Spleen (tissue), 11 donors: ENCODE data around the gene KCTD20. TPM values are rescaled to one million over a fixed set of nuclear protein-coding genes. Genes with fewer than 3 reads are reported as not detected.

Experiments used
- DNase-seq: peaks from one replicate; pipeline ENCODE4 v3.0.0-alpha.2; 2020
- H3K27ac ChIP-seq, 8 donors: fragments of 200-600 bp; sonication (generic) in 7 of 8; 1 replicate in 4 of 8; 2 replicates in 4 of 8; pipeline versions ENCODE4 v1.5.0 to v1.8.0; 2016 to 2021; ENCODE audit warnings: inconsistent platforms in 4 of 8, mild to moderate bottlenecking in 4 of 8, moderate library complexity in 1 of 8
- H3K27me3 ChIP-seq, 7 donors: fragments of 200-600 bp; sonication (generic) in 6 of 7; replicated peaks in 1 of 7; 1 replicate in 4 of 7; 2 replicates in 3 of 7; pipeline versions ENCODE4 v1.5.0 to v1.8.0; 2016 to 2021; ENCODE audit warnings: inconsistent platforms in 3 of 7, mild to moderate bottlenecking in 1 of 7
- H3K36me3 ChIP-seq, 6 donors: fragments of 200-600 bp; sonication (generic) in 5 of 6; 1 replicate in 4 of 6; 2 replicates in 2 of 6; pipeline versions ENCODE4 v1.5.0 to v1.8.0; 2016 to 2021; ENCODE audit warnings: inconsistent platforms in 2 of 6
- H3K4me1 ChIP-seq, 6 donors: fragments of 200-600 bp; sonication (generic) in 5 of 6; 1 replicate in 3 of 6; 2 replicates in 3 of 6; pipeline versions ENCODE4 v1.5.0 to v1.8.0; 2016 to 2021; ENCODE audit warnings: inconsistent platforms in 3 of 6
- H3K4me3 ChIP-seq, 8 donors: fragments of 200-600 bp; sonication (generic) in 7 of 8; 1 replicate in 4 of 8; 2 replicates in 4 of 8; pipeline versions ENCODE4 v1.5.0 to v1.8.0; 2016 to 2021; ENCODE audit warnings: inconsistent platforms in 4 of 8, mild to moderate bottlenecking in 4 of 8, moderate library complexity in 2 of 8
- H3K9me3 ChIP-seq, 8 donors: fragments of 200-600 bp; sonication (generic) in 7 of 8; 1 replicate in 4 of 8; 2 replicates in 4 of 8; pipeline versions ENCODE4 v1.5.0 to v1.8.0; 2016 to 2021; ENCODE audit warnings: inconsistent platforms in 4 of 8
- CTCF ChIP-seq, 11 experiments: fragments of 200-600 bp in 7 of 11; fragments of 450-650 bp in 4 of 11; sonication (generic) in 4 of 11; IDR thresholded peaks in 8 of 11; conservative IDR thresholded peaks in 3 of 11; 1 replicate in 7 of 11; 2 replicates in 4 of 11; pipeline versions ENCODE4 v1.4.0 to v1.8.0; 2016 to 2021; ENCODE audit warnings: antibody characterized with exemption in 11 of 11, inconsistent platforms in 4 of 11, mild to moderate bottlenecking in 1 of 11
- POLR2A ChIP-seq, 3 donors: fragments of 450-650 bp; IDR thresholded peaks; one replicate each; pipeline ENCODE4 v1.5.1; 2017; ENCODE audit warnings: antibody characterized with exemption in 3 of 3, mild to moderate bottlenecking in 1 of 3
- POLR2AphosphoS5 ChIP-seq, 3 donors: sonication (generic); formaldehyde crosslinking; IDR thresholded peaks; one replicate each; pipeline ENCODE4 v1.5.1; 2017; ENCODE audit warnings: antibody characterized with exemption in 3 of 3
- WGBS, 5 donors: extraction: QIAGEN DNeasy Blood & Tissue Kit in 3 of 5; methylation state at CpG; one replicate each; pipeline versions ENCODE4 v1.1.5 to v1.1.7; 2013 to 2018; 5-methylcytosine and 5-hydroxymethylcytosine counted together
- intact Hi-C: fragments of 100-400 bp; cut with DNase I; formaldehyde crosslinking; loops from one replicate; pipeline ENCODE4 v1.15.0; 2023; ENCODE audit warnings: low total_unique reads
- polyA plus RNA-seq, 3 donors: library from polyadenylated mRNA; stranded (reverse); fragments of 200-250 nt; gene quantifications; one replicate each; pipeline ENCODE4 v1.2.1, GENCODE V29; 2013
- total RNA-seq, 7 donors: library from RNA; depleted of rRNA in 3 of 7; stranded (reverse); fragments of >200 nt in 3 of 7; fragmentation: NEBNext Ultra II Directional in 4 of 7; extraction: Animal tissue kit (Norgen Biotek cat#: 25700) in 4 of 7; gene quantifications; one replicate each; pipeline versions ENCODE4 v1.1.0 to v1.2.1, GENCODE V29; 2016 to 2021
- donor health status: healthy with polysubstance abuse.
- donor health status: DM: no; HTN: no; CAD: no; lungs with moderate emphysema.
- donor health status: DM: no; HTN: no; CAD: no.
- donor health status: Bipolar disorder and iron deficiency.
- donor health status: healthy.
- donor health status: DM: no; HTN: no; CAD: no.
- donor health status: DM: yes; HTN: yes; CAD: no.

KCTD20 gene
- total and polyA plus RNA-seq, 10 donors, result 12.8 to 65.9 (median 51.4) TPM

- Histone ChIP-seq H3K4me3 (no peak overlapping the region), H3K9me3 (no peaks in the 10 kb centered on the region), H3K4me1 (peaks cover 4 to 77% (median 26%) of the 10 kb centered on the region in 6 donors), H3K27ac (no peak overlapping the region), H3K36me3 (peaks cover 0 to 22% (median 0%) of the 10 kb centered on the region in 6 donors), H3K27me3 (no peaks in the 10 kb centered on the region)
- DNase-seq, result no peak
- TF ChIP-seq POLR2AphosphoS5 (IDR thresholded peaks at IDR 0.05) (no peak), CTCF (IDR thresholded peaks at IDR 0.05 in 8 of 11, conservative IDR thresholded peaks at IDR 0.05 in 3 of 11) (no peak), POLR2A (IDR thresholded peaks at IDR 0.05) (no peak)
- intact Hi-C loops, result no loop called here
Measured at GRCh38 chr6:36459501-36459900, 16.7 kb downstream of the KCTD20 start.

GRCh38 chr6:36460916-36461315 is 18.1 kb downstream of the KCTD20 start:
- no peaks in the 10 kb centered on the region for H3K9me3 ChIP-seq
- no peak for DNase-seq
- TF ChIP-seq POLR2AphosphoS5 (IDR thresholded peaks at IDR 0.05) (no peak), POLR2A (IDR thresholded peaks at IDR 0.05) (no peak), CTCF (IDR thresholded peaks at IDR 0.05 in 8 of 11, conservative IDR thresholded peaks at IDR 0.05 in 3 of 11) (no peak)
- no peak overlapping the region for H3K4me3 ChIP-seq
- peaks cover 0 to 13% (median 0%) of the 10 kb centered on the region in 6 donors for H3K36me3 ChIP-seq
- no peaks in the 10 kb centered on the region for H3K27me3 ChIP-seq
- no peak overlapping the region for H3K27ac ChIP-seq
- peaks cover 4 to 68% (median 26%) of the 10 kb centered on the region in 6 donors for H3K4me1 ChIP-seq
- intact Hi-C loops, result no loop called here

- Histone ChIP-seq H3K36me3 (peaks cover 0 to 11% (median 0%) of the 10 kb centered on the region in 6 donors), H3K4me3 (no peak overlapping the region), H3K27me3 (no peaks in the 10 kb centered on the region), H3K27ac (no peak overlapping the region), H3K9me3 (no peaks in the 10 kb centered on the region), H3K4me1 (peaks cover 4 to 67% (median 26%) of the 10 kb centered on the region in 6 donors)
- WGBS, 5 donors, result 54 to 73% (median 60%) methylated on average over 3 of the region's 3 CpGs
- TF ChIP-seq POLR2A (IDR thresholded peaks at IDR 0.05), result no peak
- TF ChIP-seq CTCF (IDR thresholded peaks at IDR 0.05 in 8 of 11, conservative IDR thresholded peaks at IDR 0.05 in 3 of 11), result no peak
- TF ChIP-seq POLR2AphosphoS5 (IDR thresholded peaks at IDR 0.05), result no peak
- intact Hi-C loops, result no loop called here
- DNase-seq, result no peak
Measured at GRCh38 chr6:36461646-36462045, 18.8 kb downstream of the KCTD20 start.

GRCh38 chr6:36463676-36464075 is 20.9 kb downstream of the KCTD20 start:
- TF ChIP-seq POLR2A (IDR thresholded peaks at IDR 0.05) (no peak), CTCF (IDR thresholded peaks at IDR 0.05 in 8 of 11, conservative IDR thresholded peaks at IDR 0.05 in 3 of 11) (no peak), POLR2AphosphoS5 (IDR thresholded peaks at IDR 0.05) (no peak)
- Histone ChIP-seq H3K4me3 (no peak overlapping the region), H3K4me1 (peaks cover 4 to 66% (median 28%) of the 10 kb centered on the region in 6 donors), H3K27me3 (no peaks in the 10 kb centered on the region), H3K9me3 (peaks cover 0 to 4% (median 0%) of the 10 kb centered on the region in 8 donors), H3K36me3 (peaks cover 0 to 7% (median 0%) of the 10 kb centered on the region in 6 donors), H3K27ac (no peak overlapping the region)
- WGBS, 5 donors, result 72 to 94% (median 85%) methylated on average over 1 of the region's 1 CpG
- no peak for DNase-seq
- intact Hi-C loops, result no loop called here
